Body of pancreas (tissue), 4 donors: Measurements from ENCODE around the gene NMT1. TPM values are rescaled to one million over a fixed set of nuclear protein-coding genes. Genes with fewer than 3 reads are reported as not detected.

ENCODE experiments used
- ATAC-seq: fragments of 150-250 bp; one replicate; pipeline ENCODE4 v1.9.1; 2016
- DNase-seq, 4 donors: peaks; one replicate each; pipeline ENCODE4 v3.0.0-alpha.2; 2019
- H3K27ac ChIP-seq, 4 donors: fragments of 200-600 bp; sonication (generic); 1 replicate in 3 of 4; 2 replicates in 1 of 4; pipeline versions ENCODE4 v1.5.1 to v1.6.1; 2016 to 2019; ENCODE audit warnings: mild to moderate bottlenecking in 1 of 4, mixed read lengths in 1 of 4, moderate library complexity in 1 of 4
- H3K27me3 ChIP-seq, 2 donors: fragments of 200-600 bp; sonication (generic); one replicate each; pipeline ENCODE4 v1.6.0; 2016; ENCODE audit warnings: mild to moderate bottlenecking in 1 of 2
- H3K36me3 ChIP-seq, 2 donors: fragments of 200-600 bp; sonication (generic); replicated peaks in 1 of 2; 2 replicates each; pipeline ENCODE4 v1.5.1; 2016; ENCODE audit warnings: low read depth in 2 of 2; ENCODE audit not compliant: insufficient read depth in 1 of 2
- H3K4me1 ChIP-seq: fragments of 200-600 bp; sonication (generic); one replicate; pipeline ENCODE4 v1.6.0; 2016
- H3K4me3 ChIP-seq, 2 donors: fragments of 200-600 bp; sonication (generic); 1 replicate in 1 of 2; 2 replicates in 1 of 2; pipeline ENCODE4 v1.5.1; 2016 to 2019
- H3K9me3 ChIP-seq, 3 donors: fragments of 200-600 bp; sonication (generic); 1 replicate in 2 of 3; 2 replicates in 1 of 3; pipeline ENCODE4 v1.5.1; 2016
- CTCF ChIP-seq, 7 experiments: fragments of 450-650 bp in 4 of 7; fragments of 200-600 bp in 3 of 7; sonication (generic) in 3 of 7; IDR thresholded peaks; one replicate each; pipeline ENCODE4 v1.5.1; 2016 to 2019; ENCODE audit warnings: antibody characterized with exemption in 7 of 7
- POLR2A ChIP-seq, 3 donors: fragments of 450-650 bp; IDR thresholded peaks; one replicate each; pipeline ENCODE4 v1.6.1; 2016; ENCODE audit warnings: antibody characterized with exemption in 3 of 3, mild to moderate bottlenecking in 2 of 3
- WGBS, 2 donors: methylation state at CpG; one replicate each; pipeline ENCODE4 v1.1.5; 2017; 5-methylcytosine and 5-hydroxymethylcytosine counted together
- intact Hi-C: fragments of 100-400 bp; cut with DNase I; formaldehyde crosslinking; loops from one replicate; pipeline ENCODE4 v1.15.1; 2023
- total RNA-seq, 2 donors: library from RNA; depleted of rRNA; stranded (reverse); fragments of >200 nt; gene quantifications; one replicate each; pipeline ENCODE4 v1.1.0, GENCODE V29; 2016

NMT1 gene
- total RNA-seq, 2 donors from 2014 or later, result 26.5 to 33.9 TPM

- peaks cover 9 to 18% of the 10 kb centered on the region in 2 donors for H3K36me3 ChIP-seq
- no peak overlapping the region for H3K27ac ChIP-seq
- WGBS, 2 donors, result 93 to 94% methylated on average over 6 of the region's 6 CpGs
- no peak overlapping the region for H3K4me3 ChIP-seq
- intact Hi-C loops, result no loop called here
- TF ChIP-seq CTCF (IDR thresholded peaks at IDR 0.05), result no peak
- TF ChIP-seq POLR2A (IDR thresholded peaks at IDR 0.05), result no peak
- no peak for DNase-seq
- H3K9me3 ChIP-seq, result no peaks in the 10 kb centered on the region
- H3K27me3 ChIP-seq, result no peaks in the 10 kb centered on the region
- ATAC-seq, result no peak
- no peaks in the 10 kb centered on the region for H3K4me1 ChIP-seq
These were observed 20.1 kb downstream of the NMT1 start for GRCh38 chr17:45081047-45081703.

- WGBS, 2 donors, result 96% methylated on average over 4 of the region's 4 CpGs
- H3K36me3 ChIP-seq, result peaks cover 9 to 44% of the 10 kb centered on the region in 2 donors
- TF ChIP-seq POLR2A (IDR thresholded peaks at IDR 0.05), result no peak
- TF ChIP-seq CTCF (IDR thresholded peaks at IDR 0.05), result no peak
- no peak for DNase-seq
- H3K27me3 ChIP-seq, result no peaks in the 10 kb centered on the region
- H3K4me3 ChIP-seq, result no peak overlapping the region
- H3K9me3 ChIP-seq, result no peaks in the 10 kb centered on the region
- ATAC-seq, result no peak
- intact Hi-C loops, result no loop called here
- no peaks in the 10 kb centered on the region for H3K4me1 ChIP-seq
- no peak overlapping the region for H3K27ac ChIP-seq
These were observed 25.3 kb downstream of the NMT1 start for GRCh38 chr17:45086391-45086790.

GRCh38 chr17:45086865-45087503, 25.9 kb downstream of the NMT1 start:
- DNase-seq, result no peak
- Histone ChIP-seq H3K36me3 (peaks cover 8 to 40% of the 10 kb centered on the region in 2 donors), H3K4me3 (no peak overlapping the region), H3K9me3 (no peaks in the 10 kb centered on the region), H3K4me1 (no peaks in the 10 kb centered on the region), H3K27me3 (no peaks in the 10 kb centered on the region), H3K27ac (no peak overlapping the region)
- no peak for ATAC-seq
- TF ChIP-seq POLR2A (IDR thresholded peaks at IDR 0.05), result no peak
- TF ChIP-seq CTCF (IDR thresholded peaks at IDR 0.05), result no peak
- WGBS, 2 donors, result 92% methylated on average over 6 of the region's 6 CpGs
- intact Hi-C loops, result no loop called here

GRCh38 chr17:45087504-45087975, 26.4 kb downstream of the NMT1 start:
- H3K4me3 ChIP-seq, result no peak overlapping the region
- TF ChIP-seq CTCF (IDR thresholded peaks at IDR 0.05), result no peak
- no peak for TF ChIP-seq POLR2A (IDR thresholded peaks at IDR 0.05)
- no peaks in the 10 kb centered on the region for H3K27me3 ChIP-seq
- DNase-seq (no peak), ATAC-seq (no peak)
- 79% methylated on average over 3 of the region's 3 CpGs for WGBS, 2 donors
- peaks cover 3 to 34% of the 10 kb centered on the region in 2 donors for H3K36me3 ChIP-seq
- intact Hi-C loops, result no loop called here
- peaks cover under 1% of the 10 kb centered on the region for H3K4me1 ChIP-seq
- no peak overlapping the region for H3K27ac ChIP-seq
- no peaks in the 10 kb centered on the region for H3K9me3 ChIP-seq
